ENCODE measurements around the gene TLX3.

Gene TLX3

GRCh38 chr5:171316258-171317121 is 7.4 kb downstream of the TLX3 start:
- TF ChIP-seq, protein P1, sequence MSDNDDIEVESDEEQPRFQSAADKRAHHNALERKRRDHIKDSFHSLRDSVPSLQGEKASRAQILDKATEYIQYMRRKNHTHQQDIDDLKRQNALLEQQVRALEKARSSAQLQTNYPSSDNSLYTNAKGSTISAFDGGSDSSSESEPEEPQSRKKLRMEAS (IDR thresholded peaks at IDR 0.05) = no peak
- TF ChIP-seq EGR1 (IDR thresholded peaks at IDR 0.05) (no peak), RAD21 (IDR thresholded peaks at IDR 0.05; ENCODE audit: low read depth) (no peak), CEBPB (IDR thresholded peaks at IDR 0.05) (no peak), EP300 (IDR thresholded peaks at IDR 0.05; ENCODE audit: borderline replicate concordance) (no peak), TEAD4 (IDR thresholded peaks at IDR 0.05) (no peak), ZBTB7A (IDR thresholded peaks at IDR 0.05; ENCODE audit: low read depth) (no peak), TAF1 (IDR thresholded peaks at IDR 0.05; ENCODE audit: low read depth) (no peak), USF1 (IDR thresholded peaks at IDR 0.05) (no peak), FOXM1 (IDR thresholded peaks at IDR 0.05; ENCODE audit: borderline replicate concordance, low read depth) (no peak), TCF12 (IDR thresholded peaks at IDR 0.05; ENCODE audit: low read depth) (no peak)

DNA sequence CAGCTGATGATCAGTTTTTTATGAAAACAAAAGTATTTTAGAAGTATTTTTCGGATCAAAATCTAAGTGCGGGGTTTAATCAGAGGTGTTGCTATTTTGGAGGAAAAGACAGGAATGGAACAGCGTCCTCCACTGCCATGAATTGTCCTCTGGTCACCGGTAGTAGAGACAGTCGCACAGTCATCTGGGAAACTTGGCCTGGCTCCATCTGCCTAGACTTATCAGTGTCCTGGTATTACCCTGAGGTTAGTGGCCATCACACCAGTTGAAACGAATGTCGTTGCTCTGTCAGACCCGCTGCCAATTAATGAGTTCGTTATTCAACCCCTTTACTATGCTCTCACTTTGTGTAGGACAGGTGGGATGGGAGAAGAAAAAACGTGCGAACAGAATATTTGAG is 8.2 kb downstream of the TLX3 start:
- no peak for TF ChIP-seq USF1 (IDR thresholded peaks at IDR 0.05)
- TF ChIP-seq TCF12 (IDR thresholded peaks at IDR 0.05; ENCODE audit: low read depth) = no peak
- TF ChIP-seq, protein P1 (IDR thresholded peaks at IDR 0.05) = no peak
- TF ChIP-seq CREB1 (IDR thresholded peaks at IDR 0.05; ENCODE audit: low read depth) = no peak
- TF ChIP-seq FOXM1 (IDR thresholded peaks at IDR 0.05; ENCODE audit: borderline replicate concordance, low read depth) = no peak
- no peak for TF ChIP-seq CEBPB (IDR thresholded peaks at IDR 0.05)
- TF ChIP-seq ZBTB7A (IDR thresholded peaks at IDR 0.05; ENCODE audit: low read depth) = no peak
- TF ChIP-seq RAD21 (IDR thresholded peaks at IDR 0.05; ENCODE audit: low read depth) = no peak
- no peak for TF ChIP-seq EGR1 (IDR thresholded peaks at IDR 0.05)
- TF ChIP-seq TAF1 (IDR thresholded peaks at IDR 0.05; ENCODE audit: low read depth) = no peak
- no peak for TF ChIP-seq REST (IDR thresholded peaks at IDR 0.05; ENCODE audit: low read depth)
- TF ChIP-seq EP300 (IDR thresholded peaks at IDR 0.05; ENCODE audit: borderline replicate concordance) = no peak
- no peak for TF ChIP-seq NFIC (IDR thresholded peaks at IDR 0.05)
- no peak for TF ChIP-seq YY1 (IDR thresholded peaks at IDR 0.05; ENCODE audit: low read depth)
- TF ChIP-seq TEAD4 (IDR thresholded peaks at IDR 0.05) = no peak

- TF ChIP-seq RAD21 (IDR thresholded peaks at IDR 0.05; ENCODE audit: low read depth) = no peak
- TF ChIP-seq, protein P1 (IDR thresholded peaks at IDR 0.05) = no peak
These were observed 9.0 kb downstream of the TLX3 start for GRCh38 chr5:171318026-171318425.

DNA sequence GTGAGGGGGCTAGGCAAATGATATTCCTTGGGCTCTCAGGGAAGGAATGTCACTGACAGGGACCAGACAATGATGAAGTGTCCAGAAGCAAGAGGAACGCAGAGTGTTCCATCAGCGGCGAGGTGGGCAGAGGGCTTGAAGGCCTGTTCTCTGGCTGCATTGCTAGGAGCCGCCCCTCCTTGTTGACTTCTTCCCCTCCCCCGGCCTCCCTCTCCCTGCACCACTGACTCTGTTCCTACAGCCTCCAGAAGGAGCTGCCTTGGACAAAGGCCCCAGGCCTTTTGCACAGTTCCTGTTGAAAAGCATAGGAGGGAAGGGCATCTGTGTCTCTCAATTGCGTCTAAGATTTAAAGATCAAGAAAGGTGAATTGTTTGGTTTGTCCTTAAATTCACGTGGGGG is 12.4 kb downstream of the TLX3 start:
- no peak for TF ChIP-seq USF1 (IDR thresholded peaks at IDR 0.05)
- no peak for TF ChIP-seq CREB1 (IDR thresholded peaks at IDR 0.05; ENCODE audit: low read depth)
- TF ChIP-seq CEBPB (IDR thresholded peaks at IDR 0.05) = no peak
- TF ChIP-seq EP300 (IDR thresholded peaks at IDR 0.05; ENCODE audit: borderline replicate concordance) = no peak
- no peak for TF ChIP-seq TEAD4 (IDR thresholded peaks at IDR 0.05)
- no peak for TF ChIP-seq TCF12 (IDR thresholded peaks at IDR 0.05; ENCODE audit: low read depth)
- no peak for TF ChIP-seq FOXM1 (IDR thresholded peaks at IDR 0.05; ENCODE audit: borderline replicate concordance, low read depth)
- TF ChIP-seq ZBTB7A (IDR thresholded peaks at IDR 0.05; ENCODE audit: low read depth) = no peak
- no peak for TF ChIP-seq RAD21 (IDR thresholded peaks at IDR 0.05; ENCODE audit: low read depth)
- TF ChIP-seq, protein P1 (IDR thresholded peaks at IDR 0.05) = no peak
- no peak for TF ChIP-seq REST (IDR thresholded peaks at IDR 0.05; ENCODE audit: low read depth)
- TF ChIP-seq NFIC (IDR thresholded peaks at IDR 0.05) = no peak
- no peak for TF ChIP-seq YY1 (IDR thresholded peaks at IDR 0.05; ENCODE audit: low read depth)
- no peak for TF ChIP-seq EGR1 (IDR thresholded peaks at IDR 0.05)
- TF ChIP-seq TAF1 (IDR thresholded peaks at IDR 0.05; ENCODE audit: low read depth) = no peak

- TF ChIP-seq EGR1 (IDR thresholded peaks at IDR 0.05) (no peak), RAD21 (IDR thresholded peaks at IDR 0.05; ENCODE audit: low read depth) (no peak), NFIC (IDR thresholded peaks at IDR 0.05) (no peak), REST (IDR thresholded peaks at IDR 0.05; ENCODE audit: low read depth) (no peak), TAF1 (IDR thresholded peaks at IDR 0.05; ENCODE audit: low read depth) (no peak)
- TF ChIP-seq, protein P1 (IDR thresholded peaks at IDR 0.05) = no peak
These were observed 13.5 kb downstream of the TLX3 start for GRCh38 chr5:171322527-171322926.

Data from Ishikawa (cell line).